Endothelial cell of umbilical vein (primary cell): ENCODE data around the gene KRTAP19-4. TPM values are rescaled to one million over a fixed set of nuclear protein-coding genes. Genes with fewer than 3 reads are reported as not detected.

ENCODE experiments used
- BruUV-seq: library from RNA; stranded (reverse); fragments of 400-500 nt; replicated peaks from 2 replicates; lab custom pipeline; 2021; lab: Mats Ljungman, UMichigan
- CTCF ChIA-PET: fragments of 300-600, 350-600 bp; sonication (Branson Sonifier 250); formaldehyde crosslinking; loops from one replicate; lab custom pipeline; 2021; ENCODE audit warnings: antibody characterized with exemption, inconsistent platforms; lab: Charles Lee
- POLR2A ChIA-PET: fragments of 300-600, 350-600 bp; sonication (Branson Sonifier 250); formaldehyde crosslinking; loops from one replicate; lab custom pipeline; 2021; ENCODE audit warnings: antibody characterized with exemption, inconsistent platforms; lab: Charles Lee
- DNase-seq: peaks from one replicate; pipeline ENCODE4 v3.0.0-alpha.2; 2011; ENCODE audit warnings: low read depth, low spot score
- FAIRE-seq: peaks from 2 replicates; lab custom pipeline; 2011; peaks lifted over from hg19 to GRCh38; lab: Jason Lieb, UNC
- H2AFZ ChIP-seq: 2 replicates; pipeline ENCODE4 v1.6.0; 2012; ENCODE audit warnings: low read depth, low read length, control low read depth, inconsistent platforms
- H3K27ac ChIP-seq: 2 replicates; pipeline ENCODE4 v1.5.1; 2011; ENCODE audit warnings: low read depth, mild to moderate bottlenecking, control low read depth, low read length, moderate library complexity; ENCODE audit not compliant: insufficient read depth
- H3K27me3 ChIP-seq, 2 experiments: 2 replicates each; pipeline versions ENCODE4 v1.6.0 to v1.6.1; 2011; ENCODE audit warnings: low read length in 2 of 2, mixed read lengths in 1 of 2; ENCODE audit not compliant: control insufficient read depth in 2 of 2, insufficient read depth in 2 of 2
- H3K36me3 ChIP-seq, 2 experiments: 2 replicates in 1 of 2; 3 replicates in 1 of 2; pipeline ENCODE4 v1.5.1; 2011; ENCODE audit warnings: low read length in 2 of 2, mild to moderate bottlenecking in 1 of 2, moderate library complexity in 1 of 2; ENCODE audit not compliant: control insufficient read depth in 2 of 2, insufficient read depth in 2 of 2; ENCODE audit errors: extremely low read depth in 1 of 2
- H3K4me1 ChIP-seq: 3 replicates; pipeline ENCODE4 v1.5.1; 2011; ENCODE audit warnings: mild to moderate bottlenecking, low read length; ENCODE audit not compliant: control insufficient read depth, insufficient read depth; ENCODE audit errors: extremely low read depth
- H3K4me2 ChIP-seq: 2 replicates; pipeline ENCODE4 v1.6.1; 2011; ENCODE audit warnings: low read length, control low read depth, mixed read lengths; ENCODE audit not compliant: insufficient read depth
- H3K4me3 ChIP-seq, 3 experiments: fragments of 200-600 bp in 1 of 3; sonication (generic), shearing (Covaris generic) in 1 of 3; replicated peaks in 1 of 3; 2 replicates each; pipeline ENCODE4 v1.5.1; 2011 to 2016; ENCODE audit warnings: control low read depth in 3 of 3, low read length in 3 of 3, mild to moderate bottlenecking in 2 of 3, inconsistent platforms in 1 of 3, low read depth in 1 of 3, moderate library complexity in 1 of 3; ENCODE audit not compliant: insufficient read depth in 1 of 3
- H3K79me2 ChIP-seq: 2 replicates; pipeline ENCODE4 v1.6.0; 2012; ENCODE audit warnings: low read length, inconsistent platforms; ENCODE audit not compliant: control insufficient read depth, insufficient read depth
- H3K9ac ChIP-seq: replicated peaks from 2 replicates; pipeline ENCODE3; 2011; ENCODE audit warnings: low read length, control low read depth; ENCODE audit not compliant: insufficient read depth; ENCODE audit errors: extremely low read depth
- H3K9me1 ChIP-seq: replicated peaks from 3 replicates; pipeline ENCODE4 v1.6.0; 2011; ENCODE audit warnings: mild to moderate bottlenecking, low read length; ENCODE audit not compliant: control insufficient read depth, insufficient read depth; ENCODE audit errors: extremely low read depth
- H3K9me3 ChIP-seq: replicated peaks from 2 replicates; pipeline ENCODE4 v1.5.1; 2012; ENCODE audit warnings: low read length, inconsistent platforms; ENCODE audit not compliant: control insufficient read depth, insufficient read depth
- H4K20me1 ChIP-seq: replicated peaks from 2 replicates; pipeline ENCODE3; 2011; ENCODE audit warnings: mild to moderate bottlenecking, low read length; ENCODE audit not compliant: control insufficient read depth, insufficient read depth; ENCODE audit errors: extremely low read depth
- EZH2 ChIP-seq: IDR thresholded peaks from 2 replicates; pipeline ENCODE4 v1.6.1; 2012; ENCODE audit warnings: borderline replicate concordance, low read depth, mild to moderate bottlenecking, moderate library complexity, low read length, inconsistent platforms; ENCODE audit not compliant: severe bottlenecking
- FOS ChIP-seq: IDR thresholded peaks from 2 replicates; pipeline ENCODE4 v1.6.1; 2011; ENCODE audit warnings: mild to moderate bottlenecking, low read length, moderate library complexity, borderline replicate concordance; ENCODE audit not compliant: insufficient read depth
- GATA2 ChIP-seq: IDR thresholded peaks from 2 replicates; pipeline ENCODE4 v1.7.0; 2011; ENCODE audit warnings: low read depth, mild to moderate bottlenecking, moderate library complexity, mixed read lengths, low read length; ENCODE audit not compliant: insufficient read length, insufficient read depth
- JUN ChIP-seq: IDR thresholded peaks from 2 replicates; pipeline ENCODE4 v1.6.1; 2011; ENCODE audit warnings: borderline replicate concordance, low read depth; ENCODE audit not compliant: insufficient read length, insufficient read depth
- MYC ChIP-seq: IDR thresholded peaks from one replicate; pipeline ENCODE4 v1.6.1; 2011; ENCODE audit warnings: mild to moderate bottlenecking, low read depth, low read length
- POLR2A ChIP-seq: IDR thresholded peaks from 2 replicates; pipeline ENCODE4 v1.6.1; 2012; ENCODE audit warnings: low read depth, mild to moderate bottlenecking, control low read depth, low read length
- POLR2AphosphoS5 ChIP-seq: IDR thresholded peaks from 2 replicates; pipeline ENCODE4 v1.6.1; 2012; ENCODE audit warnings: low read depth, mild to moderate bottlenecking, control low read depth, low read length, moderate library complexity; ENCODE audit not compliant: insufficient read depth
- dilution Hi-C: fragments of 300-500 bp; cut with MboI; formaldehyde crosslinking; loops from one replicate; pipeline ENCODE4 v1.15.0; 2019; ENCODE audit warnings: low sequenced_read_pairs; ENCODE audit not compliant: extremely low pct_ligation_motif_present
- intact Hi-C: fragments of 100-400 bp; cut with micrococcal nuclease; formaldehyde crosslinking; loops from one replicate; pipeline ENCODE4 v1.10.0; 2022
- polyA plus RNA-seq, 4 experiments: library from polyadenylated mRNA; depleted of rRNA in 3 of 4; stranded (reverse) in 3 of 4; unstranded in 1 of 4; fragments of >200 nt; gene quantifications; 2 replicates each; pipeline versions ENCODE4 v1.2.1 to v1.2.3, GENCODE V29; 2011 to 2012; ENCODE audit warnings: missing spikeins in 1 of 4
- total RNA-seq: library from RNA; stranded (reverse); gene quantifications from 2 replicates; pipeline ENCODE4 v1.2.3, GENCODE V29; 2021
- TF ChIP-seq, protein P1 (sequence below), 2 donors: IDR thresholded peaks; 1 replicate in 1 of 2; 2 replicates in 1 of 2; pipeline ENCODE4 v1.5.1; 2011; ENCODE audit warnings: low read length in 2 of 2, mild to moderate bottlenecking in 2 of 2, moderate library complexity in 2 of 2, control low read depth in 1 of 2, inconsistent platforms in 1 of 2, low read depth in 1 of 2; ENCODE audit not compliant: insufficient read depth in 1 of 2; ENCODE audit errors: extremely low read depth in 1 of 2
- TF ChIP-seq, protein P2 (sequence below): IDR thresholded peaks from 2 replicates; pipeline ENCODE4 v1.6.1; 2011; ENCODE audit not compliant: insufficient read depth, insufficient read length

KRTAP19-4 gene
- total and polyA plus RNA-seq, 2 donors (not counting 3 experiments of a cell fraction or from before 2014, with no cell fraction given) = not detected

DNA sequence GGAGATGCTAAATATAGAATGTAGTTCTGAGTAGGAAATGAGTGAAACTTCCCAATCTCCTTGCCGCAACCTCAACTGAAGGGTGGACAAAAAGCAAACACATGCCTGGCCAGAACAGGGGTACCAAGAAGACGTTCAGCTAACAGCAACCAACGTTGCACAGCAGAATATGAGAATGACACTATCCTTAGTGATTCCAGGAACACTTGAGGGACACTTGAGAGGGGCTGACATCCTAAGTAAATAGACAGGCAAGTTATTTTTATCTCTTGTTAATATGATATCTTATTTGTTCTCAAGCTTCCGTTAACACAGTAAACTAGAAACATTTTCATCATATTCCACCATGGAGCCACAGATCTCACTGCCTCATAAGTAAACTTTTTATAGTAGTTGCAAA is 17.7 kb downstream of the KRTAP19-4 start:
- TF ChIP-seq EZH2 (no peak), JUN (no peak), POLR2A (no peak), POLR2AphosphoS5 (no peak), FOS (no peak), GATA2 (no peak), MYC (no peak)
- TF ChIP-seq, protein P1, sequence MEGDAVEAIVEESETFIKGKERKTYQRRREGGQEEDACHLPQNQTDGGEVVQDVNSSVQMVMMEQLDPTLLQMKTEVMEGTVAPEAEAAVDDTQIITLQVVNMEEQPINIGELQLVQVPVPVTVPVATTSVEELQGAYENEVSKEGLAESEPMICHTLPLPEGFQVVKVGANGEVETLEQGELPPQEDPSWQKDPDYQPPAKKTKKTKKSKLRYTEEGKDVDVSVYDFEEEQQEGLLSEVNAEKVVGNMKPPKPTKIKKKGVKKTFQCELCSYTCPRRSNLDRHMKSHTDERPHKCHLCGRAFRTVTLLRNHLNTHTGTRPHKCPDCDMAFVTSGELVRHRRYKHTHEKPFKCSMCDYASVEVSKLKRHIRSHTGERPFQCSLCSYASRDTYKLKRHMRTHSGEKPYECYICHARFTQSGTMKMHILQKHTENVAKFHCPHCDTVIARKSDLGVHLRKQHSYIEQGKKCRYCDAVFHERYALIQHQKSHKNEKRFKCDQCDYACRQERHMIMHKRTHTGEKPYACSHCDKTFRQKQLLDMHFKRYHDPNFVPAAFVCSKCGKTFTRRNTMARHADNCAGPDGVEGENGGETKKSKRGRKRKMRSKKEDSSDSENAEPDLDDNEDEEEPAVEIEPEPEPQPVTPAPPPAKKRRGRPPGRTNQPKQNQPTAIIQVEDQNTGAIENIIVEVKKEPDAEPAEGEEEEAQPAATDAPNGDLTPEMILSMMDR (IDR thresholded peaks at IDR 0.05; ENCODE audit: extremely low read depth in 1 of 2, insufficient read depth in 1 of 2, low read depth in 1 of 2, low read length in 2 of 2) = no peak
- TF ChIP-seq, protein P2, sequence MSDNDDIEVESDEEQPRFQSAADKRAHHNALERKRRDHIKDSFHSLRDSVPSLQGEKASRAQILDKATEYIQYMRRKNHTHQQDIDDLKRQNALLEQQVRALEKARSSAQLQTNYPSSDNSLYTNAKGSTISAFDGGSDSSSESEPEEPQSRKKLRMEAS = no peak
- H3K36me3 ChIP-seq = no peaks in the 10 kb centered on the region
- no peaks in the 10 kb centered on the region for H3K4me1 ChIP-seq
- H3K79me2 ChIP-seq = no peaks in the 10 kb centered on the region
- DNase-seq (no peak), FAIRE-seq (no peak)
- no peaks in the 10 kb centered on the region for H3K9me3 ChIP-seq
- H3K9ac ChIP-seq = no peak overlapping the region
- dilution Hi-C loops = no loop called here
- no peak overlapping the region for H3K4me2 ChIP-seq
- ChIA-PET CTCF (no interaction called here), POLR2A (no interaction called here)
- no peak overlapping the region for H3K27ac ChIP-seq
- H3K4me3 ChIP-seq = no peak overlapping the region
- no peak overlapping the region for H2AFZ ChIP-seq
- no peaks in the 10 kb centered on the region for H4K20me1 ChIP-seq
- no peaks in the 10 kb centered on the region for H3K27me3 ChIP-seq
- H3K9me1 ChIP-seq = no peaks in the 10 kb centered on the region
- intact Hi-C loops = no loop called here
- no TSS peak for BruUV-seq
